ENCODE measurements around the gene SLC25A22. TPM values are rescaled to one million over a fixed set of nuclear protein-coding genes. Genes with fewer than 3 reads are reported as not detected.

SLC25A22 gene
- total and polyA plus RNA-seq, 4 donors: 10.6 to 38.2 (median 27.5) TPM

- ATAC-seq (ENCODE audit: insufficient read depth, low FRiP score) (peak; percentile 8), DNase-seq (peak in 1 of 3 donors; percentile 51)
- H3K9ac ChIP-seq (ENCODE audit: insufficient read depth in 1 of 2, low read length in 2 of 2): peak overlapping the region in 1 of 2 donors; percentile 23
- H3K36me3 ChIP-seq (ENCODE audit: control insufficient read depth in 4 of 4, insufficient read depth in 4 of 4, low read length in 4 of 4): peaks cover 0 to 19% (median 4%) of the 10 kb centered on the region in 4 donors
- H3K4me3 ChIP-seq: peak overlapping the region; percentile 83
- H3K27me3 ChIP-seq (ENCODE audit: control insufficient read depth in 3 of 3, insufficient read depth in 3 of 3, low read length in 2 of 3): no peaks in the 10 kb centered on the region
- TF ChIP-seq CTCF (IDR thresholded peaks at IDR 0.05; ENCODE audit: control extremely low read depth, extremely low read depth): no peak
- no peaks in the 10 kb centered on the region for H3K9me3 ChIP-seq (ENCODE audit: control insufficient read depth in 4 of 4, insufficient read depth in 3 of 4, low read length in 3 of 4)
- 1% methylated on average over 48 to 63 of the region's 65 CpGs for WGBS, 2 donors
- peaks cover 0 to 19% (median 3%) of the 10 kb centered on the region in 5 donors for H3K4me1 ChIP-seq (ENCODE audit: control insufficient read depth in 5 of 5, insufficient read depth in 5 of 5, low read length in 5 of 5)
- H3K27ac ChIP-seq (ENCODE audit: low read depth in 1 of 2, low read length in 1 of 2): peak overlapping the region; percentile 67 to 79
These were observed 21.4 kb downstream of the SLC25A22 start for GRCh38 chr11:776561-777287.

- H3K27me3 ChIP-seq (ENCODE audit: control insufficient read depth in 3 of 3, insufficient read depth in 3 of 3, low read length in 2 of 3): no peaks in the 10 kb centered on the region
- TF ChIP-seq CTCF (IDR thresholded peaks at IDR 0.05; ENCODE audit: control extremely low read depth, extremely low read depth): no peak
- peaks cover 0 to 25% (median 4%) of the 10 kb centered on the region in 4 donors for H3K36me3 ChIP-seq (ENCODE audit: control insufficient read depth in 4 of 4, insufficient read depth in 4 of 4, low read length in 4 of 4)
- H3K9me3 ChIP-seq (ENCODE audit: control insufficient read depth in 4 of 4, insufficient read depth in 3 of 4, low read length in 3 of 4): no peaks in the 10 kb centered on the region
- no peak for DNase-seq
- no peak for ATAC-seq (ENCODE audit: insufficient read depth, low FRiP score)
- WGBS, 2 donors: 32 to 47% methylated on average over 11 of the region's 11 CpGs
- peak overlapping the region; percentile 71 for H3K4me3 ChIP-seq
- no peak overlapping the region for H3K27ac ChIP-seq (ENCODE audit: low read depth in 1 of 2, low read length in 1 of 2)
- peak overlapping the region in 1 of 2 donors; percentile 23 for H3K9ac ChIP-seq (ENCODE audit: insufficient read depth in 1 of 2, low read length in 2 of 2)
- peaks cover 0 to 19% (median 3%) of the 10 kb centered on the region in 5 donors for H3K4me1 ChIP-seq (ENCODE audit: control insufficient read depth in 5 of 5, insufficient read depth in 5 of 5, low read length in 5 of 5)
These were observed 21.9 kb downstream of the SLC25A22 start for GRCh38 chr11:776263-776560.

GRCh38 chr11:774873-775592 lies 23.0 kb downstream of the SLC25A22 start:
- H3K9ac ChIP-seq (ENCODE audit: insufficient read depth in 1 of 2, low read length in 2 of 2): no peak overlapping the region
- ATAC-seq (ENCODE audit: insufficient read depth, low FRiP score) (no peak), DNase-seq (no peak)
- H3K9me3 ChIP-seq (ENCODE audit: control insufficient read depth in 4 of 4, insufficient read depth in 3 of 4, low read length in 3 of 4): no peaks in the 10 kb centered on the region
- WGBS, 2 donors: 79 to 82% methylated on average over 20 of the region's 20 CpGs
- H3K27ac ChIP-seq (ENCODE audit: low read depth in 1 of 2, low read length in 1 of 2): no peak overlapping the region
- H3K4me3 ChIP-seq: no peak overlapping the region
- peaks cover 0 to 36% (median 7%) of the 10 kb centered on the region in 4 donors for H3K36me3 ChIP-seq (ENCODE audit: control insufficient read depth in 4 of 4, insufficient read depth in 4 of 4, low read length in 4 of 4)
- TF ChIP-seq CTCF (IDR thresholded peaks at IDR 0.05; ENCODE audit: control extremely low read depth, extremely low read depth): no peak
- peaks cover 0 to 19% (median 3%) of the 10 kb centered on the region in 5 donors for H3K4me1 ChIP-seq (ENCODE audit: control insufficient read depth in 5 of 5, insufficient read depth in 5 of 5, low read length in 5 of 5)
- no peaks in the 10 kb centered on the region for H3K27me3 ChIP-seq (ENCODE audit: control insufficient read depth in 3 of 3, insufficient read depth in 3 of 3, low read length in 2 of 3)

All from lung (tissue), 12 donors.